PFSK-1 (cell line): Measurements from ENCODE around the gene FER.

ENCODE experiments used
- FOXP2 ChIP-seq: optimal IDR thresholded peaks from 2 replicates; pipeline ENCODE3; 2011; ENCODE audit warnings: borderline replicate concordance, control low read depth, inconsistent platforms; ENCODE audit not compliant: insufficient read depth; ENCODE audit errors: extremely low read length, extremely low read depth
- POLR2AphosphoS5 ChIP-seq: IDR thresholded peaks from 2 replicates; pipeline ENCODE4 v1.6.1; 2012; ENCODE audit warnings: low read depth, mild to moderate bottlenecking, control low read depth, low read length, moderate library complexity
- SIN3A ChIP-seq: IDR thresholded peaks from 2 replicates; pipeline ENCODE4 v1.6.1; 2012; ENCODE audit warnings: mild to moderate bottlenecking, low read length, moderate library complexity, borderline replicate concordance; ENCODE audit not compliant: insufficient read depth
- TAF1 ChIP-seq: IDR thresholded peaks from 2 replicates; pipeline ENCODE4 v1.6.1; 2012; ENCODE audit warnings: low read length, control low read depth, borderline replicate concordance; ENCODE audit not compliant: insufficient read depth
- TF ChIP-seq, protein P1 (sequence below), 2 experiments: IDR thresholded peaks; 2 replicates each; pipeline versions ENCODE4 v1.6.1 to v1.8.0; 2011 to 2012; ENCODE audit warnings: low read depth in 2 of 2, low read length in 2 of 2, control low read depth in 1 of 2, inconsistent platforms in 1 of 2, mild to moderate bottlenecking in 1 of 2, moderate library complexity in 1 of 2; ENCODE audit not compliant: insufficient read depth in 1 of 2

Gene FER

DNA sequence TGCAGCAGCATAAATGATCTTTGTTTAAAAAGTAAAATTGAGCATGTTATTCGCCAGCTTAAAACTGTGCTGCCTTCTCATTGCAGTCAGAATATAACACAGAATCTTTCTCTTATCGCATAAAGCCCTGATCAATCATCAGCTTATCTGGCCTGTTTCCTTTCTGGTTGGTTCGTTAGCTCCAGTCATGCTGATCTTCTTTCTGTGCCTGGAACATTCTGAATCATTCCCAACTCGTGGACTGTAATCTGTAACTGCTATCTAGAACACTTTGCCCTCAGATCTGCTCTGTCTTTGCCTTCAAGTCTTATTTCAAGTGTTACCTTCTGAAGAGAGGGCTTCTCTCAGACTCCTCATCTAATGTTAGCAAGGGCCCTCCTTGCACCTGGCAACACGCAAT is 11.9 kb upstream of the FER start:
- TF ChIP-seq, protein P1, sequence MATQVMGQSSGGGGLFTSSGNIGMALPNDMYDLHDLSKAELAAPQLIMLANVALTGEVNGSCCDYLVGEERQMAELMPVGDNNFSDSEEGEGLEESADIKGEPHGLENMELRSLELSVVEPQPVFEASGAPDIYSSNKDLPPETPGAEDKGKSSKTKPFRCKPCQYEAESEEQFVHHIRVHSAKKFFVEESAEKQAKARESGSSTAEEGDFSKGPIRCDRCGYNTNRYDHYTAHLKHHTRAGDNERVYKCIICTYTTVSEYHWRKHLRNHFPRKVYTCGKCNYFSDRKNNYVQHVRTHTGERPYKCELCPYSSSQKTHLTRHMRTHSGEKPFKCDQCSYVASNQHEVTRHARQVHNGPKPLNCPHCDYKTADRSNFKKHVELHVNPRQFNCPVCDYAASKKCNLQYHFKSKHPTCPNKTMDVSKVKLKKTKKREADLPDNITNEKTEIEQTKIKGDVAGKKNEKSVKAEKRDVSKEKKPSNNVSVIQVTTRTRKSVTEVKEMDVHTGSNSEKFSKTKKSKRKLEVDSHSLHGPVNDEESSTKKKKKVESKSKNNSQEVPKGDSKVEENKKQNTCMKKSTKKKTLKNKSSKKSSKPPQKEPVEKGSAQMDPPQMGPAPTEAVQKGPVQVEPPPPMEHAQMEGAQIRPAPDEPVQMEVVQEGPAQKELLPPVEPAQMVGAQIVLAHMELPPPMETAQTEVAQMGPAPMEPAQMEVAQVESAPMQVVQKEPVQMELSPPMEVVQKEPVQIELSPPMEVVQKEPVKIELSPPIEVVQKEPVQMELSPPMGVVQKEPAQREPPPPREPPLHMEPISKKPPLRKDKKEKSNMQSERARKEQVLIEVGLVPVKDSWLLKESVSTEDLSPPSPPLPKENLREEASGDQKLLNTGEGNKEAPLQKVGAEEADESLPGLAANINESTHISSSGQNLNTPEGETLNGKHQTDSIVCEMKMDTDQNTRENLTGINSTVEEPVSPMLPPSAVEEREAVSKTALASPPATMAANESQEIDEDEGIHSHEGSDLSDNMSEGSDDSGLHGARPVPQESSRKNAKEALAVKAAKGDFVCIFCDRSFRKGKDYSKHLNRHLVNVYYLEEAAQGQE (IDR thresholded peaks at IDR 0.05; ENCODE audit: insufficient read depth in 1 of 2, low read depth in 2 of 2, low read length in 2 of 2): no peak
- TF ChIP-seq SIN3A (no peak), POLR2AphosphoS5 (no peak), FOXP2 (no peak), TAF1 (no peak)

DNA sequence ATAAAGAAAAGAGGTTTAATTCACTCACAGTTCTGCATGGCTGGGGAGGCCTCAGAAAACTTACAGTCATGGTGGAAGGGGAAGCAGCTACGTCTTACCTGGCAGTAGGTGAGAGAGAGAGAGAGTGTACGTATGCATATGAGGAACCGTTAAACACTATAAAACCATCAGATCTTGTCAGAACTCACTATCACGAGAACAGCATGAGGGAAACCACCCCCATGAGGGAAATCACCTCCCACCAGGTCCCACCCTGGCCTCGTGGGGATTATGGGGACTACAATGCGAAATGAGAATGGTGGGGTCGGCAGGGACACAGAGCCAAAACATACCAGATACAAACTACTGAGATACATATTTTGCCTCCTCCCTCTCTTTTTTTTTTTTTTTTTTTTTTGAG is 10.8 kb upstream of the FER start:
- TF ChIP-seq, protein P1 (IDR thresholded peaks at IDR 0.05; ENCODE audit: insufficient read depth in 1 of 2, low read depth in 2 of 2, low read length in 2 of 2): no peak
- no peak for TF ChIP-seq SIN3A
- no peak for TF ChIP-seq FOXP2
- no peak for TF ChIP-seq TAF1
- no peak for TF ChIP-seq POLR2AphosphoS5

DNA sequence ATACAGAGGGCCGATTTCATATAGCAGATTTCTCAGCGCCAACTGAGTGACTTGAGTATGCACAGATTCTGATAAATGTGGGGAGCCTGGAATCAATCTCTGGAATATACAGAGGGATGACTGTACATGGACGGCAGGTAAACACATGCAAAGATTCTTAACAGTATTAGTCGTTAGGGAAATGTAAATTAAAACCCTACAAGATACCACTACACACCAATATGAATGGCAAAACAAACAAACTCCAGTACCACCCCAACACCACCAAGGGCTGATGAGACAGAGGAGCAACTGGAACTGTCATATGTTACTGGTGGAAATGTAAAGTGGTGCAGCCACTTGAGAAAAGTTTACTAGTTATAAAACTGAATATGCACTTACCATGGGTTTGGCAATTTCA is 8.3 kb upstream of the FER start:
- TF ChIP-seq SIN3A (no peak), FOXP2 (no peak), TAF1 (no peak), POLR2AphosphoS5 (no peak)
- TF ChIP-seq, protein P1 (IDR thresholded peaks at IDR 0.05; ENCODE audit: insufficient read depth in 1 of 2, low read depth in 2 of 2, low read length in 2 of 2): no peak

DNA sequence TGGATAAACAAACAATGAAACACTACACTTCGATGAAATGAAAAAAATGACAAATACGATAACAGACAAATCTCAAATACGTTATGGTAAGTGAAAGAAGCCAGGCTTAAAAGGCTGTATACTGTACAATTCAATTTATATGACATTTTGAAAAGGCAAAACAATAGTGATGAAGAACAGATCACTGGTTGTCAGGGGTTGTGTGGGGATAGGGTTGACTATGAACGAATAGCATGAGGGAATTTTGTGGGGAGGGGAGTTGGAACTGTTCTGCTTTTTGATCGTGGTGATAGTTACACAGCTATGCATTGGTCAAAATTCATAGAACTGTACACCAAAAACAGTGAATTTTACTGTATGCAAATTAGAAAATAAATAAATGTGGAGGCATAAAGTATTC is 7.8 kb upstream of the FER start:
- TF ChIP-seq TAF1: no peak
- TF ChIP-seq SIN3A: no peak
- no peak for TF ChIP-seq POLR2AphosphoS5
- TF ChIP-seq, protein P1 (IDR thresholded peaks at IDR 0.05; ENCODE audit: insufficient read depth in 1 of 2, low read depth in 2 of 2, low read length in 2 of 2): no peak

DNA sequence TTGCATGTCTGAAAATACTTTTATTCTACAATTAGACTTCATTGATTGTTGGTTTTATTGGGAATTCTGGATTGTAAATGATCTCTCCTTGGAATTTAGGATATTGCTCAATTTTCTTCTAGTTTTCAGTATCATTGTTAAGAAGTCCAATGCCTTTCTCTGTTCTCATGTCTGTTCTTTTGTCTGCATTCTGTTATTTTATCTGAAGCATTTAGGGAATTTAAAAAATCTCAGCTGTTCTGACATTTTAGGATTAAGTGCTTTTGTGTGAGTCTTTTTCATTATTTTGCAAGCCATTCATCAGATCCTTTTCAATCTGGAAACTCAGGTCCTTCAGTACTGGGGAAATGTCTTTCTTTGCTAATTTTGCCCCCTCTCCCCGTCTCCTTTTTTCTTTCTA is 4.4 kb upstream of the FER start:
- TF ChIP-seq FOXP2: no peak
- TF ChIP-seq SIN3A: no peak
- TF ChIP-seq POLR2AphosphoS5: no peak
